Transverse colon (tissue), 3 donors: ENCODE data around the gene TOX4.

Source experiments
- CTCF ChIP-seq, 5 experiments: fragments of 200-600 bp in 3 of 5; fragments of 450-650 bp in 2 of 5; sonication (generic) in 3 of 5; IDR thresholded peaks; 1 replicate in 2 of 5; 2 replicates in 3 of 5; pipeline ENCODE4 v1.5.1; 2016 to 2017; ENCODE audit warnings: antibody characterized with exemption in 5 of 5, inconsistent platforms in 3 of 5, mild to moderate bottlenecking in 2 of 5, moderate library complexity in 1 of 5
- POLR2A ChIP-seq: fragments of 450-650 bp; IDR thresholded peaks from one replicate; pipeline ENCODE4 v1.6.1; 2016; ENCODE audit warnings: antibody characterized with exemption, mild to moderate bottlenecking, moderate library complexity

GRCh38 chr14:21514341-21514740, 37.3 kb downstream of the TOX4 start:
- TF ChIP-seq CTCF (IDR thresholded peaks at IDR 0.05) (no peak), POLR2A (no peak)
